Omental fat pad (tissue), 4 donors: ENCODE data around the gene GARIN3. TPM values are rescaled to one million over a fixed set of nuclear protein-coding genes. Genes with fewer than 3 reads are reported as not detected.

Experiments
- ATAC-seq: fragments of 150-250 bp; one replicate; pipeline ENCODE4 v1.9.1; 2016; ENCODE audit warnings: mild to moderate bottlenecking, moderate library complexity; ENCODE audit not compliant: low FRiP score
- DNase-seq: peaks from one replicate; pipeline ENCODE4 v3.0.0-alpha.2; 2019; ENCODE audit warnings: low spot score
- CTCF ChIP-seq, 3 donors: fragments of 450-650 bp; IDR thresholded peaks; one replicate each; pipeline ENCODE4 v1.5.1; 2016 to 2017; ENCODE audit warnings: antibody characterized with exemption in 3 of 3, mild to moderate bottlenecking in 3 of 3, moderate library complexity in 2 of 3
- total RNA-seq, 4 donors: library from RNA; depleted of rRNA; stranded (reverse); fragments of >200 nt; gene quantifications; one replicate each; pipeline ENCODE4 v1.1.0, GENCODE V29; 2016

The GARIN3 gene
- total RNA-seq, 4 donors from 2014 or later, result not detected

- TF ChIP-seq CTCF (IDR thresholded peaks at IDR 0.05), result no peak
- ATAC-seq (no peak), DNase-seq (no peak)
Measured at GRCh38 chr5:157182143-157182757, 16.2 kb upstream of the GARIN3 start.

- ATAC-seq (no peak), DNase-seq (no peak)
- no peak for TF ChIP-seq CTCF (IDR thresholded peaks at IDR 0.05)
Measured at GRCh38 chr5:157180374-157181264, 14.6 kb upstream of the GARIN3 start, which contains the start of gene ITK. Gene ITK (plus strand): TSS chr5:157180840. CDS start chr5:157180978, 138 bp downstream.

GRCh38 chr5:157178966-157179365 is 12.9 kb upstream of the GARIN3 start:
- no peak for ATAC-seq
- DNase-seq, result no peak
- TF ChIP-seq CTCF (IDR thresholded peaks at IDR 0.05), result no peak

GRCh38 chr5:157177953-157178352 is 11.9 kb upstream of the GARIN3 start:
- DNase-seq (no peak), ATAC-seq (no peak)
- no peak for TF ChIP-seq CTCF (IDR thresholded peaks at IDR 0.05)

- TF ChIP-seq CTCF (IDR thresholded peaks at IDR 0.05), result no peak
- ATAC-seq, result no peak
- no peak for DNase-seq
Measured at GRCh38 chr5:157175071-157175612, 9.1 kb upstream of the GARIN3 start.

GRCh38 chr5:157172403-157172802 is 6.3 kb upstream of the GARIN3 start:
- TF ChIP-seq CTCF (IDR thresholded peaks at IDR 0.05), result no peak
- DNase-seq, result no peak
- no peak for ATAC-seq
